Neural progenitor cell (in vitro differentiated cells): ENCODE results near the gene ELAVL4.

Experiments
- EZH2 ChIP-seq: fragments of 200-600 bp; sonication (generic); IDR thresholded peaks from 2 replicates; pipeline ENCODE4 v1.6.1; 2017; ENCODE audit warnings: antibody characterized with exemption, mild to moderate bottlenecking, moderate library complexity
- EZH2phosphoT487 ChIP-seq: fragments of 200-600 bp; sonication (generic); IDR thresholded peaks from 2 replicates; pipeline ENCODE4 v1.6.1; 2017; ENCODE audit warnings: antibody characterized with exemption
- TF ChIP-seq, protein P1 (sequence below): fragments of 200-600 bp; sonication (generic); IDR thresholded peaks from 2 replicates; pipeline ENCODE4 v1.5.1; 2017; ENCODE audit warnings: antibody characterized with exemption, mild to moderate bottlenecking

DNA sequence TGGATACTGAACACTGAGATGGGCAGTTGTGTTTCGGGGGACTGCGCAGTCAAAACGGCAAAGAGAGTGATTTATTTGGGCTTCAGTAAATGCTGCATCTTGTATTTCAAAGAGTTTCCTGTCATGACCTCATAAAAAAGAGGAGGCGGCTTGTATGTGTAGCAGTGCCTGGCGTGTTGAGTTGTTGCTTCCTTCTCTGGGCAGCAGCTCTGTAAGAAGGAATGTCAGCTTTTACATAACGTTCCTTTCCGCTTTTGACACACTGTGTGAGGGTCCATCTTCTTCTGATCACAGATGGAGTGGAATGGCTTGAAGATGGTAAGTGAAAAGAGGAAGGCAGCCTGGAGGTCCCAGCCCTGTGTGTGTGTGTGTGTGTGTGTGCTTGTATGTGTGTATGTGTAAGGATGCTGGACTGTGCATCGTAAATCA is 941 bp downstream of the ELAVL4 start:
- TF ChIP-seq, protein P1, sequence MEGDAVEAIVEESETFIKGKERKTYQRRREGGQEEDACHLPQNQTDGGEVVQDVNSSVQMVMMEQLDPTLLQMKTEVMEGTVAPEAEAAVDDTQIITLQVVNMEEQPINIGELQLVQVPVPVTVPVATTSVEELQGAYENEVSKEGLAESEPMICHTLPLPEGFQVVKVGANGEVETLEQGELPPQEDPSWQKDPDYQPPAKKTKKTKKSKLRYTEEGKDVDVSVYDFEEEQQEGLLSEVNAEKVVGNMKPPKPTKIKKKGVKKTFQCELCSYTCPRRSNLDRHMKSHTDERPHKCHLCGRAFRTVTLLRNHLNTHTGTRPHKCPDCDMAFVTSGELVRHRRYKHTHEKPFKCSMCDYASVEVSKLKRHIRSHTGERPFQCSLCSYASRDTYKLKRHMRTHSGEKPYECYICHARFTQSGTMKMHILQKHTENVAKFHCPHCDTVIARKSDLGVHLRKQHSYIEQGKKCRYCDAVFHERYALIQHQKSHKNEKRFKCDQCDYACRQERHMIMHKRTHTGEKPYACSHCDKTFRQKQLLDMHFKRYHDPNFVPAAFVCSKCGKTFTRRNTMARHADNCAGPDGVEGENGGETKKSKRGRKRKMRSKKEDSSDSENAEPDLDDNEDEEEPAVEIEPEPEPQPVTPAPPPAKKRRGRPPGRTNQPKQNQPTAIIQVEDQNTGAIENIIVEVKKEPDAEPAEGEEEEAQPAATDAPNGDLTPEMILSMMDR: no peak
- TF ChIP-seq EZH2 (no peak), EZH2phosphoT487 (no peak)
